Panc1 (cell line): ENCODE results near the gene NOXO1.

Source experiments
- POLR2AphosphoS5 ChIP-seq: IDR thresholded peaks from 2 replicates; pipeline ENCODE4 v1.6.1; 2012; ENCODE audit warnings: mild to moderate bottlenecking, low read depth, low read length, moderate library complexity
- SIN3A ChIP-seq: IDR thresholded peaks from 2 replicates; pipeline ENCODE4 v1.6.1; 2012; ENCODE audit warnings: low read depth, mild to moderate bottlenecking, low read length, moderate library complexity, borderline replicate concordance; ENCODE audit not compliant: insufficient read depth
- TCF7L2 ChIP-seq: IDR thresholded peaks from 2 replicates; pipeline ENCODE4 v1.6.1; 2011; ENCODE audit warnings: mild to moderate bottlenecking, low read depth, low read length, inconsistent platforms
- TF ChIP-seq, protein P1 (sequence below): fragments of 450-650 bp; IDR thresholded peaks from 2 replicates; pipeline ENCODE4 v1.5.1; 2017; ENCODE audit warnings: mild to moderate bottlenecking
- TF ChIP-seq, protein P2 (sequence below), 2 experiments: IDR thresholded peaks; 2 replicates each; pipeline ENCODE4 v1.6.1; 2011 to 2012; ENCODE audit warnings: low read depth in 2 of 2, control low read depth in 1 of 2, low read length in 1 of 2, mild to moderate bottlenecking in 1 of 2, moderate library complexity in 1 of 2; ENCODE audit not compliant: insufficient read depth in 1 of 2

DNA sequence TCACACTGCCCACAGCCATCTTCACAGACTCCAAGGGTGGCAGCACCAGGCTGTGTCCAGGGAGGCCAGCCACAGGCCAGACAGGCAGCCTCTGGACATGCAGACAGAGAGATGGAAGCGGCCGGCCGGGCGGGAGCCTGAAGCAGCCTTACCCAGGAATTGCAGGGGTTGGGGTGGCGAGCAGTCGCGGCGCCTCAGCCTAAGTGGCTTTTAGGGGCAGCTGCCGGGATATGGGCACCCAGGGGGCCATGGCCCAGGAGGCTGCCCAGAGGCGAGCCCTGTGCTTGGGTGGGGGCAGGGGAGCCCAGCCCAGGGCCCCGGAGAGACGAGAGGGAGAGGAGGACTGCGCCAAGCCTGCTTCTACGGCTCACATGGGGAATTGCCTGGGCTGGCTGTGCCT lies 44.0 kb upstream of the NOXO1 start:
- TF ChIP-seq, protein P1, sequence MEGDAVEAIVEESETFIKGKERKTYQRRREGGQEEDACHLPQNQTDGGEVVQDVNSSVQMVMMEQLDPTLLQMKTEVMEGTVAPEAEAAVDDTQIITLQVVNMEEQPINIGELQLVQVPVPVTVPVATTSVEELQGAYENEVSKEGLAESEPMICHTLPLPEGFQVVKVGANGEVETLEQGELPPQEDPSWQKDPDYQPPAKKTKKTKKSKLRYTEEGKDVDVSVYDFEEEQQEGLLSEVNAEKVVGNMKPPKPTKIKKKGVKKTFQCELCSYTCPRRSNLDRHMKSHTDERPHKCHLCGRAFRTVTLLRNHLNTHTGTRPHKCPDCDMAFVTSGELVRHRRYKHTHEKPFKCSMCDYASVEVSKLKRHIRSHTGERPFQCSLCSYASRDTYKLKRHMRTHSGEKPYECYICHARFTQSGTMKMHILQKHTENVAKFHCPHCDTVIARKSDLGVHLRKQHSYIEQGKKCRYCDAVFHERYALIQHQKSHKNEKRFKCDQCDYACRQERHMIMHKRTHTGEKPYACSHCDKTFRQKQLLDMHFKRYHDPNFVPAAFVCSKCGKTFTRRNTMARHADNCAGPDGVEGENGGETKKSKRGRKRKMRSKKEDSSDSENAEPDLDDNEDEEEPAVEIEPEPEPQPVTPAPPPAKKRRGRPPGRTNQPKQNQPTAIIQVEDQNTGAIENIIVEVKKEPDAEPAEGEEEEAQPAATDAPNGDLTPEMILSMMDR = no peak
- TF ChIP-seq TCF7L2 (no peak), POLR2AphosphoS5 (no peak), SIN3A (no peak)
- TF ChIP-seq, protein P2, sequence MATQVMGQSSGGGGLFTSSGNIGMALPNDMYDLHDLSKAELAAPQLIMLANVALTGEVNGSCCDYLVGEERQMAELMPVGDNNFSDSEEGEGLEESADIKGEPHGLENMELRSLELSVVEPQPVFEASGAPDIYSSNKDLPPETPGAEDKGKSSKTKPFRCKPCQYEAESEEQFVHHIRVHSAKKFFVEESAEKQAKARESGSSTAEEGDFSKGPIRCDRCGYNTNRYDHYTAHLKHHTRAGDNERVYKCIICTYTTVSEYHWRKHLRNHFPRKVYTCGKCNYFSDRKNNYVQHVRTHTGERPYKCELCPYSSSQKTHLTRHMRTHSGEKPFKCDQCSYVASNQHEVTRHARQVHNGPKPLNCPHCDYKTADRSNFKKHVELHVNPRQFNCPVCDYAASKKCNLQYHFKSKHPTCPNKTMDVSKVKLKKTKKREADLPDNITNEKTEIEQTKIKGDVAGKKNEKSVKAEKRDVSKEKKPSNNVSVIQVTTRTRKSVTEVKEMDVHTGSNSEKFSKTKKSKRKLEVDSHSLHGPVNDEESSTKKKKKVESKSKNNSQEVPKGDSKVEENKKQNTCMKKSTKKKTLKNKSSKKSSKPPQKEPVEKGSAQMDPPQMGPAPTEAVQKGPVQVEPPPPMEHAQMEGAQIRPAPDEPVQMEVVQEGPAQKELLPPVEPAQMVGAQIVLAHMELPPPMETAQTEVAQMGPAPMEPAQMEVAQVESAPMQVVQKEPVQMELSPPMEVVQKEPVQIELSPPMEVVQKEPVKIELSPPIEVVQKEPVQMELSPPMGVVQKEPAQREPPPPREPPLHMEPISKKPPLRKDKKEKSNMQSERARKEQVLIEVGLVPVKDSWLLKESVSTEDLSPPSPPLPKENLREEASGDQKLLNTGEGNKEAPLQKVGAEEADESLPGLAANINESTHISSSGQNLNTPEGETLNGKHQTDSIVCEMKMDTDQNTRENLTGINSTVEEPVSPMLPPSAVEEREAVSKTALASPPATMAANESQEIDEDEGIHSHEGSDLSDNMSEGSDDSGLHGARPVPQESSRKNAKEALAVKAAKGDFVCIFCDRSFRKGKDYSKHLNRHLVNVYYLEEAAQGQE (IDR thresholded peaks at IDR 0.05; ENCODE audit: insufficient read depth in 1 of 2, low read depth in 2 of 2, low read length in 1 of 2) = no peak
